ENCODE measurements around the gene IQSEC1. TPM values are rescaled to one million over a fixed set of nuclear protein-coding genes. Genes with fewer than 3 reads are reported as not detected.
A peak's percentile ranks its signal among the peaks of the same experiment; 100 is the strongest.

IQSEC1 gene
- total RNA-seq, 1 donor from 2014 or later, result 37.2 TPM

DNA sequence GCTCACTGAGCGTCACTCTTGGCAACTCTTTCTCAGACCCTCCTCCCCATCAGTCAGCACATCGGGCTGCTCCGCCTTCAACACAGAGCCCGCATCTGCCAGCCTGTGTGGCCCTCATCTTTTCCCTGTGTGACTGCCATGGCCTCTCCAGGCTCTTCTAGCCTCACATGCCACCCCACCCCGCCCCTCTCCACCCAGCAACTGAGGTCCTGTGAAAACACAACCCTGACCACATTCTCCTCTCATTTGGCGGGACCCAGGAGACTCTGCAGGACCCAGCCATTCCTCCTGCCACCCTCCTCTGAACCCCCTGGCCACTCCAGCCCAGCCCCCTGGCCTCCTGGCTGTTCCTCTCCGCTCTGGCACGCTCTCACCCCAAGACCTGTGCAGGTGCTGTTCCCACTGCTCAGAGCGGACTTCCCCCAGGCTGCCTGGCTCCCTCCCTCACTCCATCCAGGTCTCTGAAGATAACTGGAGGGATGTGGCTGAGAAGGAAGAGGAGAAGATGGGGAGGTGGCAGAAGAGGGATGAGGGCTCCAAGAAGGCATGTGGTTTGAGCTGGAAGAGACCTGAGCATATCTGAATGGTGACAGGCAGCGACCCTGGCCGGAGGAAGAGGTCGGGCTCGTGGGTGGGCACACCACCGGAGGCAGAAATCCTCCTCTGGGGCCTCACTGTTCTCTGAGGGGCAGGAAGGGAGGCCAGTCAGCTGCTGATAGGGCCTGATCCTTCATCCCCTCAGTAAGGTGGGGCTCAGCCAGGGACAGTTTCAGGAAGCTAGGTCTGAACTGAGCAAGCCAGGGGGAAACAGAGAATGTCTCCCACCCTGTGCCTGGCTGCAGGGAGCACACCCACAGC is 120.7 kb downstream of the IQSEC1 start:
- TF ChIP-seq, protein P1, sequence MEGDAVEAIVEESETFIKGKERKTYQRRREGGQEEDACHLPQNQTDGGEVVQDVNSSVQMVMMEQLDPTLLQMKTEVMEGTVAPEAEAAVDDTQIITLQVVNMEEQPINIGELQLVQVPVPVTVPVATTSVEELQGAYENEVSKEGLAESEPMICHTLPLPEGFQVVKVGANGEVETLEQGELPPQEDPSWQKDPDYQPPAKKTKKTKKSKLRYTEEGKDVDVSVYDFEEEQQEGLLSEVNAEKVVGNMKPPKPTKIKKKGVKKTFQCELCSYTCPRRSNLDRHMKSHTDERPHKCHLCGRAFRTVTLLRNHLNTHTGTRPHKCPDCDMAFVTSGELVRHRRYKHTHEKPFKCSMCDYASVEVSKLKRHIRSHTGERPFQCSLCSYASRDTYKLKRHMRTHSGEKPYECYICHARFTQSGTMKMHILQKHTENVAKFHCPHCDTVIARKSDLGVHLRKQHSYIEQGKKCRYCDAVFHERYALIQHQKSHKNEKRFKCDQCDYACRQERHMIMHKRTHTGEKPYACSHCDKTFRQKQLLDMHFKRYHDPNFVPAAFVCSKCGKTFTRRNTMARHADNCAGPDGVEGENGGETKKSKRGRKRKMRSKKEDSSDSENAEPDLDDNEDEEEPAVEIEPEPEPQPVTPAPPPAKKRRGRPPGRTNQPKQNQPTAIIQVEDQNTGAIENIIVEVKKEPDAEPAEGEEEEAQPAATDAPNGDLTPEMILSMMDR (IDR thresholded peaks at IDR 0.05), result no peak
- no peaks in the 10 kb centered on the region for H3K36me3 Mint-ChIP-seq (ENCODE audit: low read depth)
- H3K4me3 Mint-ChIP-seq (ENCODE audit: unreplicated experiment), result no peak overlapping the region
- no peaks in the 10 kb centered on the region for H3K9me3 Mint-ChIP-seq (ENCODE audit: low read depth)
- no peak overlapping the region for H3K27ac Mint-ChIP-seq (ENCODE audit: unreplicated experiment)
- H3K4me1 Mint-ChIP-seq (ENCODE audit: low read depth), result peaks cover 84% of the 10 kb centered on the region
- H3K27me3 Mint-ChIP-seq (ENCODE audit: low read depth), result no peaks in the 10 kb centered on the region
- DNase-seq (ENCODE audit: low spot score), result no peak

DNA sequence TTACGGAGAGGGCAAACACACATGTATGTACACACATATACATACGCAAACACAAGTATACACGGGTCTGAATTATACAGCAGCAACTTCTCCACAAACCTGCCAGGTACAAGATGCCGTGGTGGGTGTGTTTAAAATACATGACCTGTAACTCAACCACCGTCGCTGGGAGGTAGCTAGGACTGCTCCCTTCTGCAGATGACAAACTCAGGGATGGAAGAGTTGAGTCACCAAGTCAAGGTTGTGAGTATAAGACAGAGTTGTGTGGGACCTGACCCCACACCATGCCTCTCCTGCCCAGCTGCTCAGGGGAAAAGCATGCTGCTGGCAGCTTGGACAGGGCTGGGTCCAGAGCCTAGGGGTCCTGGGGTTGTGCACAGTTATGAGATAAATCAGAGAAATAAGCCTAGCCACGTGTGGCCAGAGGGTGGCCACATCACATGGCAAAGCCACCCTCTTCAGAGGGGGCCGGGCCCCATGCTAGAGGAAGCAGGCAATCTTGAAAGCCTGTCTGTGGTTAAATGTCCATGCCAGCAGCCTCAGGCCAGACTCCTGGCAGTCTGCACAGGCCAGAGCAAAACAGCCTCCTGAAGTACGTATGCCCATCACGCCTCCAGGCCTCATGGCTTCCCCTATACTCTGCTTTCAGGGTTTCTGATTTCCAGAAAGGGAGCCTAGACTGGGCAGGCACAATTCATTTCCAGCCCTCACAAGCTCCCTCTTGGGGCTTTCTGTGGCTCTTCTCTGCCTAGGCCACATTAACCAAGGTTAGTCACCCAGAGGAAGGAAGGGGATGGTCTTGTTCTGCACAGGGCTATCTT is 124.1 kb downstream of the IQSEC1 start:
- H3K9me3 Mint-ChIP-seq (ENCODE audit: low read depth), result no peaks in the 10 kb centered on the region
- H3K4me1 Mint-ChIP-seq (ENCODE audit: low read depth), result peaks cover 78% of the 10 kb centered on the region
- H3K27me3 Mint-ChIP-seq (ENCODE audit: low read depth), result no peaks in the 10 kb centered on the region
- peak overlapping the region; percentile 81 for H3K27ac Mint-ChIP-seq (ENCODE audit: unreplicated experiment)
- TF ChIP-seq, protein P1 (IDR thresholded peaks at IDR 0.05), result peak; percentile 11
- H3K4me3 Mint-ChIP-seq (ENCODE audit: unreplicated experiment), result no peak overlapping the region
- DNase-seq (ENCODE audit: low spot score), result no peak
- no peaks in the 10 kb centered on the region for H3K36me3 Mint-ChIP-seq (ENCODE audit: low read depth)

DNA sequence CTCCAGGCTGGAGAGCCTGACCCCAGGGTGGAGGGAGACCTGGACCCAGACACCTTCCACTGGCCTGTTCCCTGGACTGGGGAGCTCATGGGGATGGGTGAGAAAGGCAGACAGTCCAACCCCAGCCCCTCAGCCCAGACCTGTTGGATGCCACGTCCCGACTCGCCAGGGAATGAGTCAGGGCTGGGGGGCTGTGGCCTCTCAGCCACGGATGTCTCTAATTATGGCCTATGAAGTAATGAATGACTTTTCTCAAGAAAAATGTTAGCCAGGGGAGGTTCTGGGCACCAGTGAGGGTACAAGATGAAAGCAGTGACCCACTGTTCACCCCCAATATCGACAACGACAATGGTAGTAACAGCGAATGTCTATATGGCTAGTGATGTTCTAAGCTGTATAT is 124.9 kb downstream of the IQSEC1 start:
- no peak for DNase-seq (ENCODE audit: low spot score)
- Mint-ChIP-seq H3K36me3 (ENCODE audit: low read depth) (no peaks in the 10 kb centered on the region), H3K4me1 (ENCODE audit: low read depth) (peaks cover 72% of the 10 kb centered on the region), H3K27me3 (ENCODE audit: low read depth) (no peaks in the 10 kb centered on the region), H3K4me3 (ENCODE audit: unreplicated experiment) (no peak overlapping the region), H3K9me3 (ENCODE audit: low read depth) (no peaks in the 10 kb centered on the region), H3K27ac (ENCODE audit: unreplicated experiment) (peak overlapping the region; percentile 81)
- TF ChIP-seq, protein P1 (IDR thresholded peaks at IDR 0.05), result no peak

DNA sequence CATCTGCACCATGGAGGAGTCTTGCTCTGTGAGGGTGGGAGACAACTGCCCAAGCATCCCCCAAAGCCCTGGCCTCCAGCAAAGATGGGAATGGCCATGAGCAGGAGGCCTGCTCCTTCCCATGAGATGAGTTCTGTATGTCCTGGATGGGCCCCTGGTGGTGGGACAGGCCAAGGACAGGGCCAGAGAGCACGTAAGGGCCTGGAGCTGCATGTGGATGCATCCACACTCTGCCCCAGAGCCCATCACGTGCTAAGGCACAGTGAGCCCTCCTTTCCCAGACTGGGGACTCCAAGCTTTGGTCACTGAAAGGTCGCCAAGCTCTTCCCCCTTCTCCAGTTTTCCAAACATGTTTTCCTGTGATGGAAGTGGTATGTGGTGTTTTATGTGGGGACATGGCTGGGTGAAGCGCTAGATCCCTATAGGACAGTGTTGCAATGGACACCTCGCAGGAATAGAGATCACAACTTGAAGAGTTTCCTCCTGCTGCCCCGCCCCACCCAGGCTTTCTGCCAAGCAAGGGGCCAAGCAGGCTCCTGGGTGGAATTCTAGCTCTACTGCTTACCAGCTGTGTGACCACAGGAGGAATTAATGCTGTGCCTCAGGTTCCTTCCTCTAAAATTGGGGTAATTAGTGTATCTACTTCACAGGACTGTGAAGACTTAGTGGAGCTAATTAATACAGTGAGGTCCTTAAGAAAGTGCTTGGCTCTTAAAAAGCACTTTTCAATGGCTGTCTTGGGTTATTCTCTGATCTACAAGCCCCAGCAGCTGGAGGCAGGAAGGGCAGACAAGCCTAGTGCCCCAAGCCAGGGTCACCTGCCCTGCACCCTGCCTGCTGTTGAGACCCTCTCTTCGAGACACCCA is 125.5 kb downstream of the IQSEC1 start:
- Mint-ChIP-seq H3K27me3 (ENCODE audit: low read depth) (no peaks in the 10 kb centered on the region), H3K36me3 (ENCODE audit: low read depth) (no peaks in the 10 kb centered on the region), H3K27ac (ENCODE audit: unreplicated experiment) (peak overlapping the region; percentile 81), H3K4me3 (ENCODE audit: unreplicated experiment) (no peak overlapping the region), H3K9me3 (ENCODE audit: low read depth) (no peaks in the 10 kb centered on the region), H3K4me1 (ENCODE audit: low read depth) (peaks cover 68% of the 10 kb centered on the region)
- TF ChIP-seq, protein P1 (IDR thresholded peaks at IDR 0.05), result peak; percentile 41
- no peak for DNase-seq (ENCODE audit: low spot score)
